Spleen (tissue), 11 donors: ENCODE measurements around the gene HAND1. TPM values are rescaled to one million over a fixed set of nuclear protein-coding genes. Genes with fewer than 3 reads are reported as not detected.

Source experiments
- DNase-seq: peaks from one replicate; pipeline ENCODE4 v3.0.0-alpha.2; 2020
- H3K27ac ChIP-seq, 8 donors: fragments of 200-600 bp; sonication (generic) in 7 of 8; 1 replicate in 4 of 8; 2 replicates in 4 of 8; pipeline versions ENCODE4 v1.5.0 to v1.8.0; 2016 to 2021; ENCODE audit warnings: inconsistent platforms in 4 of 8, mild to moderate bottlenecking in 4 of 8, moderate library complexity in 1 of 8
- H3K27me3 ChIP-seq, 7 donors: fragments of 200-600 bp; sonication (generic) in 6 of 7; replicated peaks in 1 of 7; 1 replicate in 4 of 7; 2 replicates in 3 of 7; pipeline versions ENCODE4 v1.5.0 to v1.8.0; 2016 to 2021; ENCODE audit warnings: inconsistent platforms in 3 of 7, mild to moderate bottlenecking in 1 of 7
- H3K36me3 ChIP-seq, 6 donors: fragments of 200-600 bp; sonication (generic) in 5 of 6; 1 replicate in 4 of 6; 2 replicates in 2 of 6; pipeline versions ENCODE4 v1.5.0 to v1.8.0; 2016 to 2021; ENCODE audit warnings: inconsistent platforms in 2 of 6
- H3K4me1 ChIP-seq, 6 donors: fragments of 200-600 bp; sonication (generic) in 5 of 6; 1 replicate in 3 of 6; 2 replicates in 3 of 6; pipeline versions ENCODE4 v1.5.0 to v1.8.0; 2016 to 2021; ENCODE audit warnings: inconsistent platforms in 3 of 6
- H3K4me3 ChIP-seq, 8 donors: fragments of 200-600 bp; sonication (generic) in 7 of 8; 1 replicate in 4 of 8; 2 replicates in 4 of 8; pipeline versions ENCODE4 v1.5.0 to v1.8.0; 2016 to 2021; ENCODE audit warnings: inconsistent platforms in 4 of 8, mild to moderate bottlenecking in 4 of 8, moderate library complexity in 2 of 8
- H3K9me3 ChIP-seq, 8 donors: fragments of 200-600 bp; sonication (generic) in 7 of 8; 1 replicate in 4 of 8; 2 replicates in 4 of 8; pipeline versions ENCODE4 v1.5.0 to v1.8.0; 2016 to 2021; ENCODE audit warnings: inconsistent platforms in 4 of 8
- CTCF ChIP-seq, 11 experiments: fragments of 200-600 bp in 7 of 11; fragments of 450-650 bp in 4 of 11; sonication (generic) in 4 of 11; IDR thresholded peaks in 8 of 11; conservative IDR thresholded peaks in 3 of 11; 1 replicate in 7 of 11; 2 replicates in 4 of 11; pipeline versions ENCODE4 v1.4.0 to v1.8.0; 2016 to 2021; ENCODE audit warnings: antibody characterized with exemption in 11 of 11, inconsistent platforms in 4 of 11, mild to moderate bottlenecking in 1 of 11
- POLR2A ChIP-seq, 3 donors: fragments of 450-650 bp; IDR thresholded peaks; one replicate each; pipeline ENCODE4 v1.5.1; 2017; ENCODE audit warnings: antibody characterized with exemption in 3 of 3, mild to moderate bottlenecking in 1 of 3
- POLR2AphosphoS5 ChIP-seq, 3 donors: sonication (generic); formaldehyde crosslinking; IDR thresholded peaks; one replicate each; pipeline ENCODE4 v1.5.1; 2017; ENCODE audit warnings: antibody characterized with exemption in 3 of 3
- WGBS, 5 donors: extraction: QIAGEN DNeasy Blood & Tissue Kit in 3 of 5; methylation state at CpG; one replicate each; pipeline versions ENCODE4 v1.1.5 to v1.1.7; 2013 to 2018; 5-methylcytosine and 5-hydroxymethylcytosine counted together
- intact Hi-C: fragments of 100-400 bp; cut with DNase I; formaldehyde crosslinking; loops from one replicate; pipeline ENCODE4 v1.15.0; 2023; ENCODE audit warnings: low total_unique reads
- polyA plus RNA-seq, 3 donors: library from polyadenylated mRNA; stranded (reverse); fragments of 200-250 nt; gene quantifications; one replicate each; pipeline ENCODE4 v1.2.1, GENCODE V29; 2013
- total RNA-seq, 7 donors: library from RNA; depleted of rRNA in 3 of 7; stranded (reverse); fragments of >200 nt in 3 of 7; fragmentation: NEBNext Ultra II Directional in 4 of 7; extraction: Animal tissue kit (Norgen Biotek cat#: 25700) in 4 of 7; gene quantifications; one replicate each; pipeline versions ENCODE4 v1.1.0 to v1.2.1, GENCODE V29; 2016 to 2021
- donor health status: healthy with polysubstance abuse.
- donor health status: DM: no; HTN: no; CAD: no; lungs with moderate emphysema.
- donor health status: DM: no; HTN: no; CAD: no.
- donor health status: Bipolar disorder and iron deficiency.
- donor health status: healthy.
- donor health status: DM: no; HTN: no; CAD: no.
- donor health status: DM: yes; HTN: yes; CAD: no.

HAND1 gene
- total and polyA plus RNA-seq, 10 donors, result not detected

GRCh38 chr5:154477382-154478223 is 424 bp downstream of the HAND1 start:
- 1 to 11% (median 4%) methylated on average over 16 to 68 of the region's 68 CpGs for WGBS, 5 donors
- no peak for TF ChIP-seq POLR2A (IDR thresholded peaks at IDR 0.05)
- peak in 2 of 3 donors; percentile 7 to 18 for TF ChIP-seq POLR2AphosphoS5 (IDR thresholded peaks at IDR 0.05)
- TF ChIP-seq CTCF (IDR thresholded peaks at IDR 0.05 in 8 of 11, conservative IDR thresholded peaks at IDR 0.05 in 3 of 11), result no peak
- Histone ChIP-seq H3K36me3 (no peaks in the 10 kb centered on the region), H3K4me1 (peaks cover 35 to 87% (median 75%) of the 10 kb centered on the region in 6 donors), H3K9me3 (no peaks in the 10 kb centered on the region), H3K4me3 (peak overlapping the region; percentile 10 to 57 (median 18)), H3K27ac (no peak overlapping the region), H3K27me3 (peaks cover 35 to 100% (median 100%) of the 10 kb centered on the region in 7 donors)
- intact Hi-C loops, result no loop called here
- no peak for DNase-seq

- H3K4me3 ChIP-seq, result peak overlapping the region in 1 of 8 donors; percentile 57
- H3K36me3 ChIP-seq, result no peaks in the 10 kb centered on the region
- no peaks in the 10 kb centered on the region for H3K9me3 ChIP-seq
- H3K4me1 ChIP-seq, result peaks cover 35 to 80% (median 72%) of the 10 kb centered on the region in 6 donors
- intact Hi-C loops, result no loop called here
- no peak for TF ChIP-seq POLR2AphosphoS5 (IDR thresholded peaks at IDR 0.05)
- 5 to 9% (median 6%) methylated on average over 25 to 38 of the region's 38 CpGs for WGBS, 5 donors
- DNase-seq, result no peak
- H3K27me3 ChIP-seq, result peaks cover 32 to 100% (median 100%) of the 10 kb centered on the region in 7 donors
- no peak overlapping the region for H3K27ac ChIP-seq
Observed at GRCh38 chr5:154476354-154477205, 1.4 kb downstream of the HAND1 start.

- H3K4me1 ChIP-seq, result peaks cover 35 to 85% (median 73%) of the 10 kb centered on the region in 6 donors
- TF ChIP-seq POLR2A (IDR thresholded peaks at IDR 0.05) (no peak), POLR2AphosphoS5 (IDR thresholded peaks at IDR 0.05) (peak in 1 of 3 donors; percentile 18), CTCF (IDR thresholded peaks at IDR 0.05 in 8 of 11, conservative IDR thresholded peaks at IDR 0.05 in 3 of 11) (no peak)
- peaks cover 32 to 100% (median 100%) of the 10 kb centered on the region in 7 donors for H3K27me3 ChIP-seq
- 6 to 12% (median 6%) methylated on average over 45 to 46 of the region's 46 CpGs for WGBS, 5 donors
- no peaks in the 10 kb centered on the region for H3K36me3 ChIP-seq
- intact Hi-C loops, result no loop called here
- no peak overlapping the region for H3K27ac ChIP-seq
- H3K4me3 ChIP-seq, result peak overlapping the region in 2 of 8 donors; percentile 2 to 57
- no peak for DNase-seq
- H3K9me3 ChIP-seq, result no peaks in the 10 kb centered on the region
Observed at GRCh38 chr5:154475591-154476353, 2.3 kb downstream of the HAND1 start.
